Measurements from ENCODE around the gene MCM10.

DNA sequence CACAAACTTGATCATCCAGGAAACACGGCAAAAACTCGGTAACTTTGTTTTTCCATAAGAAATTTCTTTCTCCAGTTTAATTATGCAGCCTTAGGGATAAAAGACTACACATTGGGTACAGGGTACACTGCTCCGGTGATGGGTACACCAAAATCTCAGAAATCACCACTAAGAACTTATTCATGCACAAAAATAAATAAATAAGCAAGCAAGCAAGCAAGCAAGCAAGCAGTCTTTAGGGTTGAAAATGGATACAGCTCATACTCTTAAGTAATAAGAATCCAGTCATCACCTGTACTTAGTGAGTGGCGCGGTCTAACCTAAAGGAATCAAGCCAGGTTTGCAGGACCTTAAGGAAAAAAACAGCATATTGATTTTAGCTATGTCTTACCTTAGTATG is 30.0 kb downstream of the MCM10 start:
- TF ChIP-seq, protein P1, sequence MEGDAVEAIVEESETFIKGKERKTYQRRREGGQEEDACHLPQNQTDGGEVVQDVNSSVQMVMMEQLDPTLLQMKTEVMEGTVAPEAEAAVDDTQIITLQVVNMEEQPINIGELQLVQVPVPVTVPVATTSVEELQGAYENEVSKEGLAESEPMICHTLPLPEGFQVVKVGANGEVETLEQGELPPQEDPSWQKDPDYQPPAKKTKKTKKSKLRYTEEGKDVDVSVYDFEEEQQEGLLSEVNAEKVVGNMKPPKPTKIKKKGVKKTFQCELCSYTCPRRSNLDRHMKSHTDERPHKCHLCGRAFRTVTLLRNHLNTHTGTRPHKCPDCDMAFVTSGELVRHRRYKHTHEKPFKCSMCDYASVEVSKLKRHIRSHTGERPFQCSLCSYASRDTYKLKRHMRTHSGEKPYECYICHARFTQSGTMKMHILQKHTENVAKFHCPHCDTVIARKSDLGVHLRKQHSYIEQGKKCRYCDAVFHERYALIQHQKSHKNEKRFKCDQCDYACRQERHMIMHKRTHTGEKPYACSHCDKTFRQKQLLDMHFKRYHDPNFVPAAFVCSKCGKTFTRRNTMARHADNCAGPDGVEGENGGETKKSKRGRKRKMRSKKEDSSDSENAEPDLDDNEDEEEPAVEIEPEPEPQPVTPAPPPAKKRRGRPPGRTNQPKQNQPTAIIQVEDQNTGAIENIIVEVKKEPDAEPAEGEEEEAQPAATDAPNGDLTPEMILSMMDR (conservative IDR thresholded peaks at IDR 0.05): no peak
- TF ChIP-seq ZFX (IDR thresholded peaks at IDR 0.05): no peak

Measured in C4-2B (cell line).